Upper lobe of left lung (tissue), 4 donors: Measurements from ENCODE around the gene SEMA6D.

Source experiments
- EP300 ChIP-seq, 4 donors: sonication (generic); formaldehyde crosslinking; IDR thresholded peaks; one replicate each; pipeline ENCODE4 v1.5.1; 2017; ENCODE audit warnings: antibody characterized with exemption in 4 of 4, control low read depth in 2 of 4
- POLR2A ChIP-seq, 4 donors: fragments of 450-650 bp; IDR thresholded peaks; one replicate each; pipeline ENCODE4 v1.5.1; 2016 to 2017; ENCODE audit warnings: antibody characterized with exemption in 4 of 4, mild to moderate bottlenecking in 2 of 4
- POLR2AphosphoS5 ChIP-seq, 2 donors: sonication (generic); formaldehyde crosslinking; IDR thresholded peaks; one replicate each; pipeline ENCODE4 v1.5.1; 2017; ENCODE audit warnings: antibody characterized with exemption in 2 of 2
- TF ChIP-seq, protein P1 (sequence below), 6 experiments: fragments of 450-650 bp in 4 of 6; fragments of 200-600 bp in 2 of 6; sonication (generic) in 2 of 6; IDR thresholded peaks; one replicate each; pipeline ENCODE4 v1.5.1; 2016 to 2019; ENCODE audit warnings: antibody characterized with exemption in 6 of 6

DNA sequence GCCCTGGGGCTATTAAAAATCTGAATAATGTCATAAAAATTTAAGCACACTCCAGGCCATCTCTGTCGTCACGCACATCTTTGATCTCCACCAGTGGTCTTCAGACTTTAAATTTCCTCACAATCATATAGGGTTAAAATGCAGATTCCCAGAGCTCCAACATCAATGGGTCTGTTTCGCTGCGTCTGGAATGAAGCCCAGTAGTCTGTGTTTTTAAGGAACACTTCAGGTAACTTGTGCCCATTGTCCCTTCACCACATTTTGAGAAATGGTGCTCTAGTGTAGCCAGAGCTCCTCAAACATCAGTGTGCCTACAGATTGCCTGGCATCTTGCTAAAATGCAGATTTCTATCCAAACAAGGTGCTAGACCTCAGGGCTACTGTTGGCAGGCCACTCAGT, 9.8 kb downstream of the SEMA6D start:
- TF ChIP-seq, protein P1, sequence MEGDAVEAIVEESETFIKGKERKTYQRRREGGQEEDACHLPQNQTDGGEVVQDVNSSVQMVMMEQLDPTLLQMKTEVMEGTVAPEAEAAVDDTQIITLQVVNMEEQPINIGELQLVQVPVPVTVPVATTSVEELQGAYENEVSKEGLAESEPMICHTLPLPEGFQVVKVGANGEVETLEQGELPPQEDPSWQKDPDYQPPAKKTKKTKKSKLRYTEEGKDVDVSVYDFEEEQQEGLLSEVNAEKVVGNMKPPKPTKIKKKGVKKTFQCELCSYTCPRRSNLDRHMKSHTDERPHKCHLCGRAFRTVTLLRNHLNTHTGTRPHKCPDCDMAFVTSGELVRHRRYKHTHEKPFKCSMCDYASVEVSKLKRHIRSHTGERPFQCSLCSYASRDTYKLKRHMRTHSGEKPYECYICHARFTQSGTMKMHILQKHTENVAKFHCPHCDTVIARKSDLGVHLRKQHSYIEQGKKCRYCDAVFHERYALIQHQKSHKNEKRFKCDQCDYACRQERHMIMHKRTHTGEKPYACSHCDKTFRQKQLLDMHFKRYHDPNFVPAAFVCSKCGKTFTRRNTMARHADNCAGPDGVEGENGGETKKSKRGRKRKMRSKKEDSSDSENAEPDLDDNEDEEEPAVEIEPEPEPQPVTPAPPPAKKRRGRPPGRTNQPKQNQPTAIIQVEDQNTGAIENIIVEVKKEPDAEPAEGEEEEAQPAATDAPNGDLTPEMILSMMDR (IDR thresholded peaks at IDR 0.05): no peak
- TF ChIP-seq POLR2AphosphoS5 (IDR thresholded peaks at IDR 0.05): no peak
- no peak for TF ChIP-seq POLR2A (IDR thresholded peaks at IDR 0.05)
- TF ChIP-seq EP300 (IDR thresholded peaks at IDR 0.05): no peak
